ENCODE measurements around the gene LENG8. TPM values are rescaled to one million over a fixed set of nuclear protein-coding genes. Genes with fewer than 3 reads are reported as not detected.
A peak's percentile ranks its signal among the peaks of the same experiment; 100 is the strongest.

The LENG8 gene
- total and polyA plus RNA-seq, 11 donors: 23.6 to 93.9 (median 58.8) TPM

GRCh38 chr19:54414156-54414555 lies 34.8 kb upstream of the LENG8 start:
- 89 to 92% (median 89%) methylated on average over 4 of the region's 4 CpGs for WGBS, 4 donors
- Histone ChIP-seq H3K4me3 (no peak overlapping the region), H3K4me1 (peaks cover 0 to 29% (median 7%) of the 10 kb centered on the region in 12 donors), H3K27me3 (peaks cover 19 to 67% (median 36%) of the 10 kb centered on the region in 9 donors), H3K9me3 (no peaks in the 10 kb centered on the region), H3K27ac (no peak overlapping the region), H3K36me3 (no peaks in the 10 kb centered on the region)
- DNase-seq (no peak), ATAC-seq (no peak)
- intact Hi-C loops (cut with DNase I): no loop called here
- TF ChIP-seq POLR2A (IDR thresholded peaks at IDR 0.05): no peak
- TF ChIP-seq CTCF (IDR thresholded peaks at IDR 0.05): no peak

GRCh38 chr19:54415208-54415900 lies 33.6 kb upstream of the LENG8 start, which contains the start of gene TTYH1:
TSS of gene TTYH1 (plus strand) at chr19:54415464. CDS start at chr19:54415553, 89 bp downstream.
- Histone ChIP-seq H3K9me3 (no peaks in the 10 kb centered on the region), H3K4me3 (peak within 1 kb of the TSS in 10 of 12 donors; percentile 3 to 52 (median 38)), H3K36me3 (no peaks in the 10 kb centered on the region), H3K4me1 (peaks cover 0 to 34% (median 7%) of the 10 kb centered on the region in 12 donors), H3K27ac (peak within 1 kb of the TSS in 3 of 12 donors; percentile 25 to 56 (median 31)), H3K27me3 (peaks cover 23 to 74% (median 45%) of the 10 kb centered on the region in 9 donors)
- TF ChIP-seq POLR2A (IDR thresholded peaks at IDR 0.05) (no peak), CTCF (IDR thresholded peaks at IDR 0.05) (peak; percentile 7 to 50 (median 30))
- WGBS, 4 donors: 3 to 4% (median 3%) methylated on average over 10 to 64 of the region's 68 CpGs
- intact Hi-C loops (cut with DNase I): no loop called here
- no peak for DNase-seq
- no peak for ATAC-seq

DNA sequence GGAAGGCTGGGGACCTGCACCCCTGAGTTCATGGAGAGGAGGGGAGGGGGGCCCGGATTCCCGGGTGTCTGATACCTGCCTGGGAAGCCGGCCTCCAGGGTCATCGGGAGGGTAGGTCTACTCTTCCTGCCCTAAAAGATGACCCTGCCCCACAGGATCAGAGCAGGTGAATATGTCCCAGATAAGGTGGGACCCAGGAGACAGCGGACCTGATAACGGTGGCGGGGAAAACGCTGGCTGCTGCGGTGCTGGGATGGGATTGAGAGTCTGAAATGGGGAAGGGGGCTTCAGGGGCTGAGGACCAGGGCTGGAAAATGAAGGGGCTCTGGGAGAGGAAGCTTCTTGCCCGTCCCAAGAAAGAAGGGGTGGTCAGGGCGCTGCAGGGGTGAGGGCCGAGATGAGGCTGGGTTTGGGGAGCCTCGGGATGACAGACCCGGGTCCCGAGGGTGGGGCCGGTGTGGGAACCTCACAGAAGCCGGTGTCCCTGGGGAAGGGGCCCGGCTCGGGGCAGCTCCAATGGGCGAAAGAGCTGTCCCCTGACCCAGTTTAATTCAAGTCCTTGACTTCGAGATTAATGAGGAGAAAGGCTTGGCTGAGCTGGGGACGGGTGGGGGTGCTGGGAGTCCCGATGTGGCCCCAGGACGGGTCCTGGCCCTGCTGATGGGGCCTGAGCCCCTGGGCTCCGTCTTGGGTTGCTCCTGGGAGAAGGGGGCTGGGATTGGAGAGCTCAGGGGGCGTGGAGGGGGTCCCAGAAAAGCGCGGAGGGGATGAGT lies 32.9 kb upstream of the LENG8 start:
- peaks cover 29 to 79% (median 52%) of the 10 kb centered on the region in 9 donors for H3K27me3 ChIP-seq
- DNase-seq (no peak), ATAC-seq (no peak)
- peaks cover 0 to 41% (median 11%) of the 10 kb centered on the region in 12 donors for H3K4me1 ChIP-seq
- peak overlapping the region in 2 of 12 donors; percentile 31 to 56 for H3K27ac ChIP-seq
- no peak for TF ChIP-seq POLR2A (IDR thresholded peaks at IDR 0.05)
- TF ChIP-seq CTCF (IDR thresholded peaks at IDR 0.05): no peak
- H3K4me3 ChIP-seq: peak overlapping the region in 10 of 12 donors; percentile 3 to 52 (median 38)
- intact Hi-C loops (cut with DNase I): no loop called here
- 3 to 6% (median 5%) methylated on average over 25 to 28 of the region's 28 CpGs for WGBS, 4 donors
- H3K36me3 ChIP-seq: no peaks in the 10 kb centered on the region
- no peaks in the 10 kb centered on the region for H3K9me3 ChIP-seq
